AG09309 (cell line): ENCODE data around the gene GRP.
A peak's percentile ranks its signal among the peaks of the same experiment; 100 is the strongest.

ENCODE experiments used
- DNase-seq: peaks from one replicate; pipeline ENCODE4 v3.0.0-alpha.2; 2010; ENCODE audit warnings: low read depth
- H3K4me3 ChIP-seq: 2 replicates; pipeline ENCODE4 v1.5.1; 2011; ENCODE audit warnings: mild to moderate bottlenecking, low read depth, low read length, moderate library complexity; ENCODE audit not compliant: control insufficient read depth
- CTCF ChIP-seq: IDR thresholded peaks from 2 replicates; pipeline ENCODE4 v1.5.1; 2011; ENCODE audit warnings: mild to moderate bottlenecking, low read depth, low read length, inconsistent platforms; ENCODE audit not compliant: insufficient read depth, control insufficient read depth; ENCODE audit errors: missing control alignments

GRP gene

GRCh38 chr18:59208602-59209125, 11.3 kb upstream of the GRP start:
- no peak for DNase-seq
- H3K4me3 ChIP-seq, result no peak overlapping the region
- no peak for TF ChIP-seq CTCF

DNA sequence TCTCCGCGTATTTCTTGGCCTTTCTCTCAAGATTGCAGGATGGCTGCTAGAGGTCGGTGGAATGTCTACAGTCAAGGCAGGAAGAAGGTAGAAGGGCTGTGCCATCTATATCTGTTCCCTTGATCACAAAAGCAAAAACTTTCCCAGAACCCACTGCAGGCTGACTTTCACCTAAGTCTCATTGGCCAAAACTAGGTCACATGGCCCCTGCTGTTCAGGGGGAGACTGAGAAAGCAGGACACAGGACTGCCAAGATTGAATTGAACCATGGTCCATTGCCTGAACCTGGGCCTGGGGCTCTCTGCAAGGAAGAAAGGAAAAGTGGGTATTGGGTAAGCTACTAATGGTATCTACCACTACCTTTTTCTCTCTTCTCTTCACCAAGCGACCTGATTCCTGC, 9.7 kb upstream of the GRP start:
- no peak for TF ChIP-seq CTCF
- no peak overlapping the region for H3K4me3 ChIP-seq
- no peak for DNase-seq

- no peak for TF ChIP-seq CTCF
- DNase-seq, result no peak
- H3K4me3 ChIP-seq, result no peak overlapping the region
Observed at GRCh38 chr18:59211629-59212028, 8.3 kb upstream of the GRP start.

GRCh38 chr18:59218018-59218417, 1.9 kb upstream of the GRP start:
- no peak for TF ChIP-seq CTCF
- no peak overlapping the region for H3K4me3 ChIP-seq
- DNase-seq, result no peak

- no peak for TF ChIP-seq CTCF
- no peak for DNase-seq
- peak overlapping the region; percentile 29 for H3K4me3 ChIP-seq
Observed at GRCh38 chr18:59220164-59220783, 316 bp downstream of the GRP start.

- TF ChIP-seq CTCF, result no peak
- no peak for DNase-seq
- peak overlapping the region; percentile 16 for H3K4me3 ChIP-seq
Observed at GRCh38 chr18:59220784-59221765, 1.1 kb downstream of the GRP start.
